GM13976 (cell line): ENCODE data around the gene NF1.

Source experiments
- DNase-seq: peaks from one replicate; pipeline ENCODE4 v3.0.0; 2012; ENCODE audit warnings: low spot score
- CTCF ChIP-seq: IDR thresholded peaks from 2 replicates; pipeline ENCODE4 v1.5.1; 2012; ENCODE audit warnings: borderline replicate concordance, mild to moderate bottlenecking; ENCODE audit not compliant: insufficient read depth; ENCODE audit errors: extremely low read depth, missing control alignments, control extremely low read depth
- in situ Hi-C: fragments of 300-500 bp; cut with MboI; formaldehyde crosslinking; loops from one replicate; pipeline ENCODE4 v1.12.0; 2022; ENCODE audit warnings: low sequenced_read_pairs, mixed read lengths, inconsistent platforms; ENCODE audit not compliant: unreplicated experiment

The NF1 gene

DNA sequence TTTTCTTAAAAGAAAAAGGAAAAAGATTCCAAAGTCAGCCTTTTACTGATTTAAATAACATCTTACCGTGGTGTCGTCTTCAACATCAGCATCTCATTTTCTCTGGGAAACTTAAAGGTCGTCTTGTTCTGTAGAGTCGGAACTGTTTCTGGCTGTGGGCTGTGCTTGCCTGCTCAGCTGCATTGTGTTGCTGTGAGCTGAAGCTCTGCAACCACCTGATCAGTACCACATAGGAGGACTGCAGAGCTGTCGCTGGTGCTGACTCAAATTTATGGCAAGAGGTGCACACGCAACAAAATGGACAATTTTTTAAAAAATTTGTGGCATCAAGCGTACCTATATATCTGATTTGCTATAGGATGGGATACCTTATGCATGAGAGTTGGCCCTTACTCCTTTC is 202.3 kb downstream of the NF1 start, which contains the start of gene OMG:
TSS of gene OMG (minus strand) at position 150 of the 400 bp plus-strand sequence. CDS start 908 bp downstream, outside the sequence.
- TF ChIP-seq CTCF = no peak
- no peak for DNase-seq
- in situ Hi-C loops = no loop called here

- DNase-seq = no peak
- in situ Hi-C loops = no loop called here
- no peak for TF ChIP-seq CTCF
Observed at GRCh38 chr17:31299624-31300023, 204.8 kb downstream of the NF1 start.

GRCh38 chr17:31307640-31308039 is 212.9 kb downstream of the NF1 start:
- no peak for DNase-seq
- no peak for TF ChIP-seq CTCF
- in situ Hi-C loops = no loop called here

DNA sequence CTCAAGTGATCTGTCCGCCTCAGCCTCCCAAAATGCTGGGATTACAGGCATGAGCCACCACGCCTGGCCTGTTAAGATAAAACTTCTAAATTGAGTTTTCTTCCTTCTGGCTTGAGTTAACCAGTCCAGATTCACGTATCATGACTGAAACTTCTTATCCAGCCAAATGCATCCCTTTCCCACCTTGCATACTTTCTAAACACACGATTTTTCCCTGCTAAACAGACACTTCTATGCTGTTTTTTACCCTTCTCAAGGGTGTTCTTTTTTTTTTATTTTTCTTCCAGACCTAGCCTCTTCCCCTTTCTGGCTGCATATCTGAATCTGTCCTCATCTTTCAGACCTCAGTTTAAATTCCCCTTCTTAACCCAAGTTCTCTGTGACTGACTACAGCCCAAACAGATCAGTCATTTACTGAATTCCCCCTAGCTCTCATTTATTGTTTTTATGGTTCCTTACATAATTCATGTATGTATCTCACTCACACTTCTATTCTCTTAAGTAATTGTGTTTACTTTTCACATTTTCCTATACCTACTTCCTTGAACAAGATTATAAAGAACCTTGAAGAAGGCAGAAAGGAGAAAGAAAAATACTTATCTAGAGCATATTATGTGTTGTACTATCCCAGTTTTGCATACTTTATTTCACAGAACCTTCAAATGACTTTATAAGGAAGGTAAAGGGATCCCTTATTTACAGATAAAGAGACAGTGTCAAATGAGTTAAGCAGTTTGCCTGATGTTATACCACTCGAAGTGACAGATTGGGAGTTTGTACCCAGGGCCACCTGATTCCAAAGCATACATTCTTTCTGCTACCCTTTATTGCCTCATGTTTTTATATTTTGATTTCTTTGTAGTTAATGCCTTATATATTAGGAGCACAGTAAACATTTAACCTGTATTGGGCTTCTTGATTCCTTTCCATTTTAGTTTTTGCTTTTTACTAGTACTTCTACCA is 213.9 kb downstream of the NF1 start:
- DNase-seq = peak; percentile 34
- in situ Hi-C loops = no loop called here
- TF ChIP-seq CTCF = no peak

- DNase-seq = peak; percentile 43
- TF ChIP-seq CTCF = no peak
- in situ Hi-C loops = no loop called here
Observed at GRCh38 chr17:31309556-31309955, 214.8 kb downstream of the NF1 start.

- in situ Hi-C loops = no loop called here
Observed at GRCh38 chr17:31310260-31310659, 215.5 kb downstream of the NF1 start.

More at GRCh38 chr17:31310260-31310659, 215.5 kb downstream of the NF1 start:
- TF ChIP-seq CTCF = no peak
- no peak for DNase-seq
